Loucy (cell line): ENCODE data around the gene APRT.

Experiments used
- H2AFZ ChIP-seq: fragments of 200-600 bp; sonication (generic); 2 replicates; pipeline ENCODE4 v1.6.0; 2016; ENCODE audit warnings: antibody characterized with exemption, mild to moderate bottlenecking, low read length, moderate library complexity
- H3F3A ChIP-seq: fragments of 200-600 bp; 2 replicates; pipeline ENCODE4 v1.6.0; 2016; ENCODE audit warnings: antibody characterized with exemption, low read depth, mild to moderate bottlenecking
- H3K27me3 ChIP-seq: fragments of 200-600 bp; sonication (generic); 2 replicates; pipeline ENCODE4 v1.6.1; 2014; ENCODE audit warnings: low read length, mild to moderate bottlenecking; ENCODE audit not compliant: insufficient read depth, poor library complexity, severe bottlenecking
- H3K36me3 ChIP-seq: fragments of 200-600 bp; sonication (generic); 2 replicates; pipeline ENCODE4 v1.6.1; 2016; ENCODE audit warnings: low read length; ENCODE audit not compliant: insufficient read depth
- H3K4me1 ChIP-seq: fragments of 200-600 bp; sonication (generic); 2 replicates; pipeline ENCODE4 v1.5.1; 2014; ENCODE audit warnings: low read length, mild to moderate bottlenecking; ENCODE audit not compliant: insufficient read depth, poor library complexity, severe bottlenecking
- H3K4me2 ChIP-seq: fragments of 200-600 bp; sonication (generic); 2 replicates; pipeline ENCODE4 v1.6.0; 2014; ENCODE audit warnings: antibody characterized with exemption, low read length, low read depth, mild to moderate bottlenecking; ENCODE audit not compliant: poor library complexity, severe bottlenecking
- H3K4me3 ChIP-seq: fragments of 200-600 bp; sonication (generic); 2 replicates; pipeline ENCODE4 v1.5.1; 2014; ENCODE audit warnings: low read length, mild to moderate bottlenecking, mixed read lengths; ENCODE audit not compliant: poor library complexity, severe bottlenecking
- H3K79me2 ChIP-seq: fragments of 200-600 bp; sonication (generic); 2 replicates; pipeline ENCODE4 v1.6.1; 2014; ENCODE audit warnings: low read length; ENCODE audit not compliant: insufficient read depth
- H3K9ac ChIP-seq: fragments of 200-600 bp; sonication (generic); 2 replicates; pipeline ENCODE4 v1.6.0; 2014; ENCODE audit warnings: mild to moderate bottlenecking, low read depth, low read length, moderate library complexity; ENCODE audit not compliant: poor library complexity, severe bottlenecking
- H3K9me2 ChIP-seq: fragments of 200-600 bp; sonication (generic); replicated peaks from 2 replicates; pipeline ENCODE4 v1.6.1; 2016; ENCODE audit warnings: low read depth, low read length, mixed read lengths
- H3K9me3 ChIP-seq: fragments of 200-600 bp; sonication (generic); 2 replicates; pipeline ENCODE4 v1.6.1; 2014; ENCODE audit warnings: mild to moderate bottlenecking, antibody characterized with exemption, low read length, low read depth; ENCODE audit not compliant: insufficient read depth
- H4K20me1 ChIP-seq: fragments of 200-600 bp; sonication (generic); 2 replicates; pipeline ENCODE4 v1.6.0; 2014; ENCODE audit warnings: antibody characterized with exemption, low read length, mild to moderate bottlenecking; ENCODE audit not compliant: insufficient read depth, poor library complexity, severe bottlenecking
- CTCF ChIP-seq: fragments of 200-600 bp; sonication (generic); conservative IDR thresholded peaks from 2 replicates; pipeline ENCODE4 v1.5.1; 2014; ENCODE audit warnings: mild to moderate bottlenecking, antibody characterized with exemption, low read length
- EZH2phosphoT487 ChIP-seq: fragments of 200-600 bp; IDR thresholded peaks from 2 replicates; pipeline ENCODE4 v1.6.1; 2018; ENCODE audit warnings: antibody characterized with exemption, mild to moderate bottlenecking, moderate library complexity, borderline replicate concordance

The APRT gene

GRCh38 chr16:88806491-88807111 lies 5.1 kb downstream of the APRT start:
- H3K4me1 ChIP-seq, result peaks cover 2% of the 10 kb centered on the region
- peaks cover 76% of the 10 kb centered on the region for H3K79me2 ChIP-seq
- H3K4me2 ChIP-seq, result no peak overlapping the region
- H3K9me3 ChIP-seq, result no peaks in the 10 kb centered on the region
- peaks cover 59% of the 10 kb centered on the region for H4K20me1 ChIP-seq
- peaks cover 22% of the 10 kb centered on the region; the same call in 1 of the 2 replicates for H3K36me3 ChIP-seq
- H3K27me3 ChIP-seq, result no peaks in the 10 kb centered on the region
- no peak overlapping the region for H2AFZ ChIP-seq
- H3K4me3 ChIP-seq, result no peak overlapping the region
- TF ChIP-seq EZH2phosphoT487, result no peak
- no peak for TF ChIP-seq CTCF
- H3K9me2 ChIP-seq, result no peaks in the 10 kb centered on the region
- H3F3A ChIP-seq, result no peaks in the 10 kb centered on the region
- no peak overlapping the region for H3K9ac ChIP-seq

- Histone ChIP-seq H3K36me3 (peaks cover 22% of the 10 kb centered on the region; the same call in 1 of the 2 replicates), H3K4me3 (no peak overlapping the region), H3K79me2 (peaks cover 81% of the 10 kb centered on the region), H3K9me2 (no peaks in the 10 kb centered on the region), H3K4me2 (no peak overlapping the region), H3K27me3 (no peaks in the 10 kb centered on the region), H2AFZ (no peak overlapping the region), H3K9ac (no peak overlapping the region), H3K4me1 (peaks cover 8% of the 10 kb centered on the region), H3F3A (no peaks in the 10 kb centered on the region), H3K9me3 (no peaks in the 10 kb centered on the region), H4K20me1 (peaks cover 57% of the 10 kb centered on the region)
- TF ChIP-seq CTCF, result no peak
- TF ChIP-seq EZH2phosphoT487, result no peak
Observed at GRCh38 chr16:88805887-88806393, 5.8 kb downstream of the APRT start.

- Histone ChIP-seq H4K20me1 (peaks cover 51% of the 10 kb centered on the region), H3K79me2 (peaks cover 81% of the 10 kb centered on the region), H3K9me3 (no peaks in the 10 kb centered on the region), H3K4me1 (peaks cover 14% of the 10 kb centered on the region), H2AFZ (no peak overlapping the region), H3K36me3 (peaks cover 22% of the 10 kb centered on the region; the same call in 1 of the 2 replicates), H3K4me3 (peak overlapping the region; percentile 79), H3K27me3 (no peaks in the 10 kb centered on the region), H3F3A (peaks cover 2% of the 10 kb centered on the region), H3K4me2 (peak overlapping the region; percentile 66), H3K9me2 (no peaks in the 10 kb centered on the region), H3K9ac (peak overlapping the region; percentile 79)
- TF ChIP-seq CTCF (no peak), EZH2phosphoT487 (no peak)
Observed at GRCh38 chr16:88805340-88805715, 6.4 kb downstream of the APRT start.
